Measurements from ENCODE around the gene RPS27L. TPM values are rescaled to one million over a fixed set of nuclear protein-coding genes. Genes with fewer than 3 reads are reported as not detected.

The RPS27L gene
- total and polyA plus RNA-seq, 9 of the 15 experiments (the other 6 are each of a cell fraction or from before 2014, with no cell fraction given) = 72.2 to 382 (median 116) TPM

DNA sequence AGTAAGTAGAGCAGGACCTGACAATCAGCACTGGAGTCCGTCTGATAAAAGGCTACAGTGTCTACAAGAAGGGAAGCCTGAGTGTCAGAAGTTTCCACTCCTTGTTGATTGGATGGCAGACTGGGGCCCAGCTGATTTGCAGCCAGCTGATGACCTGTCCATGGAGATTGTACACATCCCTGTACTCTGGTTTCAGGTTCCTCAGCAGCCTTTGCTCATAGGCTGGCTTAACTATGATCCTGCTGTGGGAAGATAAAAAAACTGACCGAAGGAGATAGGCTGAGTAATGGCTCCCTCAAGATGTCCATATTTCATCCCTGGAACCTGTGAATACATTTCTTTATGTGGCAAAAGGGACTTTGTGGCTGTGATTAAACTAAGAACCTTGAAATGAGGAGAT, 47.4 kb downstream of the RPS27L start (continued):
- TF ChIP-seq, protein P1, sequence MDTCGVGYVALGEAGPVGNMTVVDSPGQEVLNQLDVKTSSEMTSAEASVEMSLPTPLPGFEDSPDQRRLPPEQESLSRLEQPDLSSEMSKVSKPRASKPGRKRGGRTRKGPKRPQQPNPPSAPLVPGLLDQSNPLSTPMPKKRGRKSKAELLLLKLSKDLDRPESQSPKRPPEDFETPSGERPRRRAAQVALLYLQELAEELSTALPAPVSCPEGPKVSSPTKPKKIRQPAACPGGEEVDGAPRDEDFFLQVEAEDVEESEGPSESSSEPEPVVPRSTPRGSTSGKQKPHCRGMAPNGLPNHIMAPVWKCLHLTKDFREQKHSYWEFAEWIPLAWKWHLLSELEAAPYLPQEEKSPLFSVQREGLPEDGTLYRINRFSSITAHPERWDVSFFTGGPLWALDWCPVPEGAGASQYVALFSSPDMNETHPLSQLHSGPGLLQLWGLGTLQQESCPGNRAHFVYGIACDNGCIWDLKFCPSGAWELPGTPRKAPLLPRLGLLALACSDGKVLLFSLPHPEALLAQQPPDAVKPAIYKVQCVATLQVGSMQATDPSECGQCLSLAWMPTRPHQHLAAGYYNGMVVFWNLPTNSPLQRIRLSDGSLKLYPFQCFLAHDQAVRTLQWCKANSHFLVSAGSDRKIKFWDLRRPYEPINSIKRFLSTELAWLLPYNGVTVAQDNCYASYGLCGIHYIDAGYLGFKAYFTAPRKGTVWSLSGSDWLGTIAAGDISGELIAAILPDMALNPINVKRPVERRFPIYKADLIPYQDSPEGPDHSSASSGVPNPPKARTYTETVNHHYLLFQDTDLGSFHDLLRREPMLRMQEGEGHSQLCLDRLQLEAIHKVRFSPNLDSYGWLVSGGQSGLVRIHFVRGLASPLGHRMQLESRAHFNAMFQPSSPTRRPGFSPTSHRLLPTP (IDR thresholded peaks at IDR 0.05; ENCODE audit: borderline replicate concordance, extremely low read depth, insufficient read length) = no peak
- no peak for TF ChIP-seq POU5F1 (IDR thresholded peaks at IDR 0.05; ENCODE audit: borderline replicate concordance, low read depth, low read length, partially characterized antibody)
- TF ChIP-seq, protein P2, sequence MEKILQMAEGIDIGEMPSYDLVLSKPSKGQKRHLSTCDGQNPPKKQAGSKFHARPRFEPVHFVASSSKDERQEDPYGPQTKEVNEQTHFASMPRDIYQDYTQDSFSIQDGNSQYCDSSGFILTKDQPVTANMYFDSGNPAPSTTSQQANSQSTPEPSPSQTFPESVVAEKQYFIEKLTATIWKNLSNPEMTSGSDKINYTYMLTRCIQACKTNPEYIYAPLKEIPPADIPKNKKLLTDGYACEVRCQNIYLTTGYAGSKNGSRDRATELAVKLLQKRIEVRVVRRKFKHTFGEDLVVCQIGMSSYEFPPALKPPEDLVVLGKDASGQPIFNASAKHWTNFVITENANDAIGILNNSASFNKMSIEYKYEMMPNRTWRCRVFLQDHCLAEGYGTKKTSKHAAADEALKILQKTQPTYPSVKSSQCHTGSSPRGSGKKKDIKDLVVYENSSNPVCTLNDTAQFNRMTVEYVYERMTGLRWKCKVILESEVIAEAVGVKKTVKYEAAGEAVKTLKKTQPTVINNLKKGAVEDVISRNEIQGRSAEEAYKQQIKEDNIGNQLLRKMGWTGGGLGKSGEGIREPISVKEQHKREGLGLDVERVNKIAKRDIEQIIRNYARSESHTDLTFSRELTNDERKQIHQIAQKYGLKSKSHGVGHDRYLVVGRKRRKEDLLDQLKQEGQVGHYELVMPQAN (IDR thresholded peaks at IDR 0.05; ENCODE audit: borderline replicate concordance) = peak; percentile 55; the same call in 1 of the 2 replicates
- no peak for TF ChIP-seq GABPB1 (CRISPR knock-in tag; IDR thresholded peaks at IDR 0.05)
- TF ChIP-seq, protein P3, sequence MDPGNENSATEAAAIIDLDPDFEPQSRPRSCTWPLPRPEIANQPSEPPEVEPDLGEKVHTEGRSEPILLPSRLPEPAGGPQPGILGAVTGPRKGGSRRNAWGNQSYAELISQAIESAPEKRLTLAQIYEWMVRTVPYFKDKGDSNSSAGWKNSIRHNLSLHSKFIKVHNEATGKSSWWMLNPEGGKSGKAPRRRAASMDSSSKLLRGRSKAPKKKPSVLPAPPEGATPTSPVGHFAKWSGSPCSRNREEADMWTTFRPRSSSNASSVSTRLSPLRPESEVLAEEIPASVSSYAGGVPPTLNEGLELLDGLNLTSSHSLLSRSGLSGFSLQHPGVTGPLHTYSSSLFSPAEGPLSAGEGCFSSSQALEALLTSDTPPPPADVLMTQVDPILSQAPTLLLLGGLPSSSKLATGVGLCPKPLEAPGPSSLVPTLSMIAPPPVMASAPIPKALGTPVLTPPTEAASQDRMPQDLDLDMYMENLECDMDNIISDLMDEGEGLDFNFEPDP (CRISPR knock-in tag; IDR thresholded peaks at IDR 0.05) = no peak
- TF ChIP-seq, protein P4, sequence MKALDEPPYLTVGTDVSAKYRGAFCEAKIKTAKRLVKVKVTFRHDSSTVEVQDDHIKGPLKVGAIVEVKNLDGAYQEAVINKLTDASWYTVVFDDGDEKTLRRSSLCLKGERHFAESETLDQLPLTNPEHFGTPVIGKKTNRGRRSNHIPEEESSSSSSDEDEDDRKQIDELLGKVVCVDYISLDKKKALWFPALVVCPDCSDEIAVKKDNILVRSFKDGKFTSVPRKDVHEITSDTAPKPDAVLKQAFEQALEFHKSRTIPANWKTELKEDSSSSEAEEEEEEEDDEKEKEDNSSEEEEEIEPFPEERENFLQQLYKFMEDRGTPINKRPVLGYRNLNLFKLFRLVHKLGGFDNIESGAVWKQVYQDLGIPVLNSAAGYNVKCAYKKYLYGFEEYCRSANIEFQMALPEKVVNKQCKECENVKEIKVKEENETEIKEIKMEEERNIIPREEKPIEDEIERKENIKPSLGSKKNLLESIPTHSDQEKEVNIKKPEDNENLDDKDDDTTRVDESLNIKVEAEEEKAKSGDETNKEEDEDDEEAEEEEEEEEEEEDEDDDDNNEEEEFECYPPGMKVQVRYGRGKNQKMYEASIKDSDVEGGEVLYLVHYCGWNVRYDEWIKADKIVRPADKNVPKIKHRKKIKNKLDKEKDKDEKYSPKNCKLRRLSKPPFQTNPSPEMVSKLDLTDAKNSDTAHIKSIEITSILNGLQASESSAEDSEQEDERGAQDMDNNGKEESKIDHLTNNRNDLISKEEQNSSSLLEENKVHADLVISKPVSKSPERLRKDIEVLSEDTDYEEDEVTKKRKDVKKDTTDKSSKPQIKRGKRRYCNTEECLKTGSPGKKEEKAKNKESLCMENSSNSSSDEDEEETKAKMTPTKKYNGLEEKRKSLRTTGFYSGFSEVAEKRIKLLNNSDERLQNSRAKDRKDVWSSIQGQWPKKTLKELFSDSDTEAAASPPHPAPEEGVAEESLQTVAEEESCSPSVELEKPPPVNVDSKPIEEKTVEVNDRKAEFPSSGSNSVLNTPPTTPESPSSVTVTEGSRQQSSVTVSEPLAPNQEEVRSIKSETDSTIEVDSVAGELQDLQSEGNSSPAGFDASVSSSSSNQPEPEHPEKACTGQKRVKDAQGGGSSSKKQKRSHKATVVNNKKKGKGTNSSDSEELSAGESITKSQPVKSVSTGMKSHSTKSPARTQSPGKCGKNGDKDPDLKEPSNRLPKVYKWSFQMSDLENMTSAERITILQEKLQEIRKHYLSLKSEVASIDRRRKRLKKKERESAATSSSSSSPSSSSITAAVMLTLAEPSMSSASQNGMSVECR (CRISPR knock-in tag; IDR thresholded peaks at IDR 0.05) = peak; percentile 75; the same call in 1 of the 2 replicates
- TF ChIP-seq TSC22D4 (tag; IDR thresholded peaks at IDR 0.05) = no peak
- TF ChIP-seq FOXM1 (IDR thresholded peaks at IDR 0.05; ENCODE audit: low read depth) = peak; percentile 83
- no peak for TF ChIP-seq FOXM1 (CRISPR knock-in tag; IDR thresholded peaks at IDR 0.05; ENCODE audit: low read depth)

All from K562 (cell line).